PC-3 (cell line): ENCODE data around the gene PDPN. TPM values are rescaled to one million over a fixed set of nuclear protein-coding genes. Genes with fewer than 3 reads are reported as not detected.

Source experiments
- ATAC-seq: fragments of 200-7000 bp; cut with Tn5 transposase; 2 replicates; pipeline ENCODE4 v1.9.1; 2020; ENCODE audit warnings: mild to moderate bottlenecking, moderate library complexity
- BruUV-seq: library from RNA; stranded (reverse); fragments of 400-500 nt; replicated peaks from 2 replicates; lab custom pipeline; 2021; lab: Mats Ljungman, UMichigan
- CTCF ChIA-PET: fragments of 300-600 bp; sonication (Branson Sonifier 250); formaldehyde crosslinking; loops from one replicate; lab custom pipeline; 2022; ENCODE audit warnings: antibody characterized with exemption; lab: Charles Lee
- POLR2A ChIA-PET: fragments of 300-600 bp; sonication (Branson Sonifier 250); formaldehyde crosslinking; loops from one replicate; lab custom pipeline; 2022; ENCODE audit warnings: antibody characterized with exemption; ENCODE audit not compliant: unreplicated experiment; lab: Charles Lee
- DNase-seq: peaks from one replicate; pipeline ENCODE4 v3.0.0-alpha.2; 2015
- H2AFZ ChIP-seq: fragments of 300-600 bp; sonication (generic); 2 replicates; pipeline ENCODE4 v1.6.0; 2016; ENCODE audit warnings: antibody characterized with exemption, low read length
- H3F3A ChIP-seq: fragments of 300-600 bp; sonication (generic); one replicate; pipeline ENCODE4 v1.6.0; 2017; ENCODE audit warnings: antibody characterized with exemption, low read length, control low read depth, mild to moderate bottlenecking; ENCODE audit not compliant: unreplicated experiment
- H3K27ac ChIP-seq: fragments of 300-600 bp; sonication (generic); 2 replicates; pipeline ENCODE4 v1.5.1; 2016; ENCODE audit warnings: mild to moderate bottlenecking, low read length
- H3K27me3 ChIP-seq: fragments of 300-600 bp; sonication (generic); 2 replicates; pipeline ENCODE4 v1.6.1; 2016; ENCODE audit warnings: low read length, mixed read lengths
- H3K36me3 ChIP-seq: fragments of 300-600 bp; sonication (generic); 2 replicates; pipeline ENCODE4 v1.6.1; 2016; ENCODE audit warnings: low read depth, mixed run types, low read length, mixed read lengths
- H3K4me1 ChIP-seq: fragments of 300-600 bp; sonication (generic); 2 replicates; pipeline ENCODE4 v1.5.1; 2016; ENCODE audit warnings: low read length; ENCODE audit not compliant: insufficient read depth
- H3K4me2 ChIP-seq: fragments of 300-600 bp; sonication (generic); 2 replicates; pipeline ENCODE4 v1.6.0; 2016; ENCODE audit warnings: low read length
- H3K4me3 ChIP-seq: fragments of 300-600 bp; sonication (generic); 2 replicates; pipeline ENCODE4 v1.5.1; 2016; ENCODE audit warnings: mild to moderate bottlenecking, low read length, mixed read lengths
- H3K79me2 ChIP-seq: fragments of 300-600 bp; sonication (generic); 2 replicates; pipeline ENCODE4 v1.6.1; 2017; ENCODE audit warnings: low read length, mixed read lengths
- H3K9ac ChIP-seq: fragments of 300-600 bp; sonication (generic); 2 replicates; pipeline ENCODE4 v1.6.0; 2016; ENCODE audit warnings: mild to moderate bottlenecking, low read length
- H3K9me2 ChIP-seq: fragments of 300-600 bp; sonication (generic); replicated peaks from 2 replicates; pipeline ENCODE4 v1.6.1; 2016; ENCODE audit warnings: mixed run types, low read length, mixed read lengths
- H3K9me3 ChIP-seq: fragments of 300-600 bp; sonication (generic); 2 replicates; pipeline ENCODE4 v1.6.1; 2016; ENCODE audit warnings: low read length, mixed read lengths
- H4K20me1 ChIP-seq: fragments of 300-600 bp; sonication (generic); 2 replicates; pipeline ENCODE4 v1.6.1; 2016; ENCODE audit warnings: low read length, mixed read lengths
- EZH2 ChIP-seq: fragments of 300-600 bp; sonication (generic); IDR thresholded peaks from one replicate; pipeline ENCODE4 v1.6.1; 2017; ENCODE audit warnings: antibody characterized with exemption, mild to moderate bottlenecking, low read length; ENCODE audit not compliant: unreplicated experiment
- EZH2phosphoT487 ChIP-seq: fragments of 300-600 bp; sonication (generic); IDR thresholded peaks from 2 replicates; pipeline ENCODE4 v1.6.1; 2018; ENCODE audit warnings: mild to moderate bottlenecking, antibody characterized with exemption, low read length, borderline replicate concordance
- intact Hi-C: fragments of 100-400 bp; cut with micrococcal nuclease; formaldehyde crosslinking; loops from 2 replicates; pipeline ENCODE4 v1.9.0; 2023
- total RNA-seq: library from RNA; depleted of rRNA; stranded (reverse); fragments of >200 nt; gene quantifications from 2 replicates; pipeline ENCODE4 v1.2.3, GENCODE V29; 2014
- TF ChIP-seq, protein P1 (sequence below): fragments of 300-600 bp; sonication (generic); conservative IDR thresholded peaks from 2 replicates; pipeline ENCODE4 v1.5.1; 2017; ENCODE audit warnings: antibody characterized with exemption, low read depth, mild to moderate bottlenecking, low read length

The PDPN gene
- total RNA-seq, 1 experiment from 2014 or later = 0.47 TPM

DNA sequence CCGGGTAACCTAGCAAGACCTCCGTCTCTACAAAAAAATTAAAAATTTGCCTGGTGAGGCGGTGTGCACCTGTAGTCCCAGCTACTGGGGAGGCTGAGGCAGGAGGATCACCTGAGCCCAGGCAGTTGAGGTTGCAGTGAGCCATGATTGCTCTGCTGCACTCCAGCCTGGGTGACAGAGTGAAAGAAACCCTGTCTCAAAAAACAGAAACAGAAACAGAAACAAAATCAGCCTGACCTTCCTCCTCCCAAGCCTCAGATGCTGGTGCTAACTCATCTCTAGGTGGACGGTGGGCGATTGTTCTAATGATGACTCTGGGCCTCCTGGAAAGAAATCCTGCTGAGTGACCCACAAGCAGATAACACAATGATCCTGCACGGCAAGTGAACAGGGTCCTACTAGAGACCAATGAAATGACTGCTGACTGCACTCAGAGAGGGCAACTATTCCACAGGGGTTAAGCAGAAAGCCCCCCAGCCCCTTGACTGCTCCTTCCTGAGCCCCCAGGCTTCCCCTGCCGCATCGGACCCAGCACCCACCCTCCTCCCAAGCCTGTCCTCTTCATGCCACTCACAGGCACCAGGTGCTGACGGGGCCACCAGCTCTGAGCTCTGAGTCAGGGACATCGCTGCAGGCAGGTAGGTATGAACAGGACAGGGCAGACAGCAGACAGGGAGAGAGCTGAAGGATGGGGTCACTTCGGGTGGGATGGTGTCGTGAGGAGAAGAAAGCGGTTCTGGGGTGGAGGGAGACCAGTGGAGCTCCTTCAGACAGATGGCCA is 42.0 kb upstream of the PDPN start:
- Histone ChIP-seq H4K20me1 (no peaks in the 10 kb centered on the region), H3K27me3 (peaks cover 18% of the 10 kb centered on the region), H3F3A (no peaks in the 10 kb centered on the region), H3K4me1 (no peaks in the 10 kb centered on the region), H3K79me2 (no peaks in the 10 kb centered on the region), H3K9ac (no peak overlapping the region), H3K9me3 (no peaks in the 10 kb centered on the region), H3K9me2 (no peaks in the 10 kb centered on the region), H2AFZ (no peak overlapping the region), H3K27ac (no peak overlapping the region), H3K4me3 (no peak overlapping the region), H3K4me2 (no peak overlapping the region), H3K36me3 (no peaks in the 10 kb centered on the region)
- DNase-seq (no peak), ATAC-seq (no peak)
- ChIA-PET POLR2A (no interaction called here), CTCF (no interaction called here)
- no TSS peak for BruUV-seq
- TF ChIP-seq, protein P1, sequence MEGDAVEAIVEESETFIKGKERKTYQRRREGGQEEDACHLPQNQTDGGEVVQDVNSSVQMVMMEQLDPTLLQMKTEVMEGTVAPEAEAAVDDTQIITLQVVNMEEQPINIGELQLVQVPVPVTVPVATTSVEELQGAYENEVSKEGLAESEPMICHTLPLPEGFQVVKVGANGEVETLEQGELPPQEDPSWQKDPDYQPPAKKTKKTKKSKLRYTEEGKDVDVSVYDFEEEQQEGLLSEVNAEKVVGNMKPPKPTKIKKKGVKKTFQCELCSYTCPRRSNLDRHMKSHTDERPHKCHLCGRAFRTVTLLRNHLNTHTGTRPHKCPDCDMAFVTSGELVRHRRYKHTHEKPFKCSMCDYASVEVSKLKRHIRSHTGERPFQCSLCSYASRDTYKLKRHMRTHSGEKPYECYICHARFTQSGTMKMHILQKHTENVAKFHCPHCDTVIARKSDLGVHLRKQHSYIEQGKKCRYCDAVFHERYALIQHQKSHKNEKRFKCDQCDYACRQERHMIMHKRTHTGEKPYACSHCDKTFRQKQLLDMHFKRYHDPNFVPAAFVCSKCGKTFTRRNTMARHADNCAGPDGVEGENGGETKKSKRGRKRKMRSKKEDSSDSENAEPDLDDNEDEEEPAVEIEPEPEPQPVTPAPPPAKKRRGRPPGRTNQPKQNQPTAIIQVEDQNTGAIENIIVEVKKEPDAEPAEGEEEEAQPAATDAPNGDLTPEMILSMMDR = no peak
- intact Hi-C loops = no loop called here

DNA sequence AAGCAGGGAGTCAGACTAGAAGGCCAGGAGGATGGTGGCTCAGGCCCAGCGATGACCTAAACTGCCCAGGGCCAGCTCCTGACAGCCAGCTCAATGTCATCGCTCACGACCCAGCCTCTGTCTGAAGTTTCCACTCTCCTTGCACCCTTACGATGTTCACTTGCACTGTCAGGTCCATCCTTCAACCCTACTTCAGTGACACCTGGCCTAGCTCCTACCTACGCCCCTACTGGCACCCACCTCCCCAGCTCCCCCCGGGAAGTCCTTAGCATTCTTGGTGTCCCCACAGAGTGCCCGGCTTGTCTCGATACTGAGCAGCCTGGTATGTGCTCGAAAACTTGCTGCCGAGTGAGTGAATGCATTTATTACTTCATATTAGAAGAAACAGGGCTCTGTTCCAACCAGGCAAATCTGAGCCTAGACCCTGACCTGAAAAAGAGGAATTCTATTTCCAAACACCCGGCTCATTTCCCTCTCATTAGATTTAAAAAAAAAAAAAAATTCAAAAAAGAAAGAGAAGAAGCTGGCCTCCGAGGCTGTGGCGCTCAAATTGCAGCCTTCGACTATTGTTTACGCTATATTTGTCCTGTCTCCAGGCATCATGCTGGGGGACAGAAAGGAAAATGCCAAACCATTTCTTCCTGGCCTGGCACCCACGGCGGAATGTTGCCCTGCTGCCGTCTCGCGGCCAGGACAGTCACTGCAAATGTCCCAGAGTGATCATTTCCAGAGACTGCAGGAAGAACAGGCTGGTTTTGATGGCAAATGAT is 40.0 kb upstream of the PDPN start:
- H3K4me3 ChIP-seq = no peak overlapping the region
- no peak overlapping the region for H2AFZ ChIP-seq
- ATAC-seq (peak; percentile 74), DNase-seq (peak; percentile 58)
- no peak overlapping the region for H3K27ac ChIP-seq
- H3K27me3 ChIP-seq = peaks cover 4% of the 10 kb centered on the region; the same call in 1 of the 2 replicates
- H3K9ac ChIP-seq = no peak overlapping the region
- intact Hi-C loops = no loop called here
- BruUV-seq = no TSS peak
- H3F3A ChIP-seq = no peaks in the 10 kb centered on the region
- no peaks in the 10 kb centered on the region for H3K79me2 ChIP-seq
- no peaks in the 10 kb centered on the region for H3K9me3 ChIP-seq
- TF ChIP-seq EZH2 = no peak
- TF ChIP-seq, protein P1 = peak; percentile 68
- no peaks in the 10 kb centered on the region for H3K36me3 ChIP-seq
- H3K4me1 ChIP-seq = no peaks in the 10 kb centered on the region
- H3K9me2 ChIP-seq = no peaks in the 10 kb centered on the region
- H3K4me2 ChIP-seq = 0 out of 2 replicates have a peak overlapping the region, but pooled peaks have one; percentile 13
- CTCF ChIA-PET = no interaction called here
- H4K20me1 ChIP-seq = no peaks in the 10 kb centered on the region
- POLR2A ChIA-PET = interaction anchor here (0.6 kb wide), 1 partner anchor 102 kb away, joined by 3 read pairs; no protein-coding TSS in a partner anchor

DNA sequence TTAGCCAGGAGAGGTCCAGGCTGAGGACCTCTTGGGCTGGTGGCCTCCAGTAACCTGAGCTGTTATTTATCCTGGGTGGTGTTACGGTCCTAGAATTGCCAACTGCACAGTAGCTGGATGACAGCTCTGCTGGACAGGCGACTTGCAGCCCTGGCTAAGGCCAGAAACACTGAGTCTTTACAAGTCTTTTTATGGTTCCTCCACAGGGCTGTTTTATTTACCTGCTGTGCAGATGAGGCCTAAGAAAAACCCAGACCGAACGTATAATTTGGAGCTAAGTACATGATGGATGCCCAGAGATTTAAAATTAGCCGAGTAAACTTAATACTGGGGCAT is 39.4 kb upstream of the PDPN start:
- Histone ChIP-seq H3K9me2 (no peaks in the 10 kb centered on the region), H3K79me2 (no peaks in the 10 kb centered on the region), H3K27me3 (peaks cover 4% of the 10 kb centered on the region; the same call in 1 of the 2 replicates), H2AFZ (no peak overlapping the region), H3K4me3 (no peak overlapping the region), H3K9me3 (no peaks in the 10 kb centered on the region), H4K20me1 (no peaks in the 10 kb centered on the region), H3F3A (no peaks in the 10 kb centered on the region), H3K4me2 (no peak overlapping the region), H3K9ac (no peak overlapping the region), H3K4me1 (no peaks in the 10 kb centered on the region), H3K27ac (no peak overlapping the region), H3K36me3 (no peaks in the 10 kb centered on the region)
- ChIA-PET CTCF (interaction anchor here (0.6 kb wide), 2 partner anchors 20 to 109 kb away, joined by 3 read pairs; no protein-coding TSS in a partner anchor), POLR2A (interaction anchor here (0.6 kb wide), 1 partner anchor 101 kb away, joined by 3 read pairs; no protein-coding TSS in a partner anchor)
- intact Hi-C loops = no loop called here
- DNase-seq (no peak), ATAC-seq (peak; percentile 15; the same call in 1 of the 2 replicates)
- TF ChIP-seq EZH2 (no peak), EZH2phosphoT487 (no peak)
- TF ChIP-seq, protein P1 = no peak
- no TSS peak for BruUV-seq
